A673 (cell line): ENCODE data around the gene CAMK1D. TPM values are rescaled to one million over a fixed set of nuclear protein-coding genes. Genes with fewer than 3 reads are reported as not detected.

Experiments used
- BruUV-seq: library from RNA; stranded (reverse); fragments of 400-500 nt; replicated peaks from 2 replicates; lab custom pipeline; 2021; lab: Mats Ljungman, UMichigan
- CTCF ChIA-PET: fragments of 300-600 bp; sonication (Branson Sonifier 250); formaldehyde crosslinking; loops from one replicate; lab custom pipeline; 2022; ENCODE audit warnings: antibody characterized with exemption; lab: Charles Lee
- POLR2A ChIA-PET: fragments of 300-600 bp; sonication (Branson Sonifier 250); formaldehyde crosslinking; loops from one replicate; lab custom pipeline; 2022; ENCODE audit warnings: antibody characterized with exemption; ENCODE audit not compliant: low non-redundant PET; lab: Charles Lee
- DNase-seq: peaks from one replicate; pipeline ENCODE4 v3.0.0-alpha.2; 2015; ENCODE audit warnings: low spot score
- H3K27ac ChIP-seq: fragments of 200-600 bp; sonication (generic); 2 replicates; pipeline ENCODE4 v1.5.1; 2016; ENCODE audit warnings: mixed run types, low read depth, mild to moderate bottlenecking, mixed read lengths, antibody characterized with exemption, low read length; ENCODE audit not compliant: poor library complexity, severe bottlenecking
- H3K27me3 ChIP-seq: fragments of 200-600 bp; sonication (generic); replicated peaks from 2 replicates; pipeline ENCODE4 v1.6.1; 2017; ENCODE audit warnings: mixed run types, low read depth, mild to moderate bottlenecking, mixed read lengths, antibody characterized with exemption, low read length; ENCODE audit not compliant: insufficient read depth, poor library complexity
- H3K36me3 ChIP-seq: fragments of 200-600 bp; sonication (generic); 2 replicates; pipeline ENCODE4 v1.6.1; 2016; ENCODE audit warnings: mixed run types, mild to moderate bottlenecking, mixed read lengths, antibody characterized with exemption, low read length; ENCODE audit not compliant: insufficient read depth, poor library complexity, severe bottlenecking
- H3K4me1 ChIP-seq: fragments of 200-600 bp; sonication (generic); 2 replicates; pipeline ENCODE4 v1.6.1; 2017; ENCODE audit warnings: mixed run types, mild to moderate bottlenecking, mixed read lengths, antibody characterized with exemption, low read length; ENCODE audit not compliant: insufficient read depth, poor library complexity, severe bottlenecking
- H3K4me3 ChIP-seq: fragments of 200-600 bp; sonication (generic); 2 replicates; pipeline ENCODE4 v1.5.1; 2016; ENCODE audit warnings: low read depth, mixed run types, mild to moderate bottlenecking, mixed read lengths, low read length; ENCODE audit not compliant: poor library complexity, severe bottlenecking
- H3K9me3 ChIP-seq: fragments of 200-600 bp; sonication (generic); 2 replicates; pipeline ENCODE4 v1.6.1; 2016; ENCODE audit warnings: mixed run types, low read depth, mild to moderate bottlenecking, mixed read lengths, antibody characterized with exemption, low read length; ENCODE audit not compliant: poor library complexity, severe bottlenecking
- EZH2 ChIP-seq: fragments of 200-600 bp; sonication (generic); IDR thresholded peaks from 2 replicates; pipeline ENCODE4 v1.6.1; 2017; ENCODE audit warnings: borderline replicate concordance, low read depth, mild to moderate bottlenecking, mixed read lengths, antibody characterized with exemption, low read length; ENCODE audit not compliant: poor library complexity, severe bottlenecking
- intact Hi-C: fragments of 100-400 bp; cut with micrococcal nuclease; formaldehyde crosslinking; loops from one replicate; pipeline ENCODE4 v1.10.0; 2022; ENCODE audit not compliant: unreplicated experiment
- total RNA-seq: library from RNA; stranded (reverse); gene quantifications from 2 replicates; pipeline ENCODE4 v1.2.3, GENCODE V29; 2021
- TF ChIP-seq, protein P1 (sequence below): fragments of 300-800, 200-600 bp; sonication (generic); conservative IDR thresholded peaks from 2 replicates; pipeline ENCODE4 v1.5.1; 2017; ENCODE audit warnings: low read depth, mild to moderate bottlenecking, antibody characterized with exemption, low read length, moderate library complexity, mixed read lengths

Gene CAMK1D
- total RNA-seq, 1 experiment from 2014 or later = 23.7 TPM

DNA sequence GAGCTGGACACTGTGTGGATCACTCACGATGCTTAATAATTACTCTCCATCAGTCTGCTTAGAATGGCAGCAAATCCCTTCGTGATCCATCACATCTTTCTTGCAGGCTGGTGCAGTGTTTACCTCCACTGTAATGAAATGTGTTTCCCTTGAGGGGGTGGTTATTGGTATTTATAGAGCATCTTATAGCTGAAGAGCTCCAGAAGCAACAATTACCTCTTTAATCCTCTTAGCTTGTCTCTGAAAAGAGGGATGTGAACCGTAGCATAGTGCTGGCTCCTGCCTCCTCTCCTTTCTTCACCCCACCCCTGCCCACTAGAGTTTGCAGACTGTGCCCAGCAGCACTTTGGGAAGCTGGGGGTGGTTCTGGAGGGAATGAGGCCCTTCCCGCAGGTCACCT lies 132.6 kb downstream of the CAMK1D start:
- CTCF ChIA-PET = no interaction called here
- intact Hi-C loops = no loop called here
- H3K9me3 ChIP-seq = no peaks in the 10 kb centered on the region
- H3K27ac ChIP-seq = peak overlapping the region; percentile 14
- BruUV-seq = no TSS peak
- POLR2A ChIA-PET = no interaction called here
- H3K4me3 ChIP-seq = no peak overlapping the region
- no peak for TF ChIP-seq EZH2
- TF ChIP-seq, protein P1, sequence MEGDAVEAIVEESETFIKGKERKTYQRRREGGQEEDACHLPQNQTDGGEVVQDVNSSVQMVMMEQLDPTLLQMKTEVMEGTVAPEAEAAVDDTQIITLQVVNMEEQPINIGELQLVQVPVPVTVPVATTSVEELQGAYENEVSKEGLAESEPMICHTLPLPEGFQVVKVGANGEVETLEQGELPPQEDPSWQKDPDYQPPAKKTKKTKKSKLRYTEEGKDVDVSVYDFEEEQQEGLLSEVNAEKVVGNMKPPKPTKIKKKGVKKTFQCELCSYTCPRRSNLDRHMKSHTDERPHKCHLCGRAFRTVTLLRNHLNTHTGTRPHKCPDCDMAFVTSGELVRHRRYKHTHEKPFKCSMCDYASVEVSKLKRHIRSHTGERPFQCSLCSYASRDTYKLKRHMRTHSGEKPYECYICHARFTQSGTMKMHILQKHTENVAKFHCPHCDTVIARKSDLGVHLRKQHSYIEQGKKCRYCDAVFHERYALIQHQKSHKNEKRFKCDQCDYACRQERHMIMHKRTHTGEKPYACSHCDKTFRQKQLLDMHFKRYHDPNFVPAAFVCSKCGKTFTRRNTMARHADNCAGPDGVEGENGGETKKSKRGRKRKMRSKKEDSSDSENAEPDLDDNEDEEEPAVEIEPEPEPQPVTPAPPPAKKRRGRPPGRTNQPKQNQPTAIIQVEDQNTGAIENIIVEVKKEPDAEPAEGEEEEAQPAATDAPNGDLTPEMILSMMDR = no peak
- peak; percentile 75 for DNase-seq
- H3K36me3 ChIP-seq = no peaks in the 10 kb centered on the region
- peaks cover 57% of the 10 kb centered on the region for H3K4me1 ChIP-seq
- H3K27me3 ChIP-seq = no peaks in the 10 kb centered on the region

DNA sequence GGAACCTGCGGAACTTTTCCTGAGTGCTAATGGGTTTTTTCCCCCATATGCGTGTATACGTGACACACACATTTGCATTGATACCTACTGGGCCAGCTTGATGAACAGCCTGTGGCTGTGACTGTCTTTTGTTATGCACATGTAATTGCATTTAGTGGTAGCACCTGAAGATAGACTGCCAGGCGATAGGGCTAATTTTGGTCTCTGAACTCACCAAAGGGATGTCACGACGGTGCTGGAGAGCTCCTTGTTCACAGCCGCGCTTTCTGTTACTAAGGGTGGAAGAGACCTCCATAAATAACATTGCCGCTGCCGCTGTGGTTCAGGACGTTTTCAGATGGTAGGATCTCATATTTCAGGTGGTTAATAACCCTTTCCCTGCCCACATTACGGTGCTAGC lies 133.2 kb downstream of the CAMK1D start:
- ChIA-PET CTCF (no interaction called here), POLR2A (no interaction called here)
- DNase-seq = no peak
- no peaks in the 10 kb centered on the region for H3K36me3 ChIP-seq
- H3K27ac ChIP-seq = peak overlapping the region; percentile 14
- H3K4me1 ChIP-seq = peaks cover 57% of the 10 kb centered on the region
- BruUV-seq = no TSS peak
- no peak for TF ChIP-seq EZH2
- TF ChIP-seq, protein P1 = no peak
- H3K4me3 ChIP-seq = no peak overlapping the region
- intact Hi-C loops = no loop called here
- no peaks in the 10 kb centered on the region for H3K9me3 ChIP-seq
- no peaks in the 10 kb centered on the region for H3K27me3 ChIP-seq

DNA sequence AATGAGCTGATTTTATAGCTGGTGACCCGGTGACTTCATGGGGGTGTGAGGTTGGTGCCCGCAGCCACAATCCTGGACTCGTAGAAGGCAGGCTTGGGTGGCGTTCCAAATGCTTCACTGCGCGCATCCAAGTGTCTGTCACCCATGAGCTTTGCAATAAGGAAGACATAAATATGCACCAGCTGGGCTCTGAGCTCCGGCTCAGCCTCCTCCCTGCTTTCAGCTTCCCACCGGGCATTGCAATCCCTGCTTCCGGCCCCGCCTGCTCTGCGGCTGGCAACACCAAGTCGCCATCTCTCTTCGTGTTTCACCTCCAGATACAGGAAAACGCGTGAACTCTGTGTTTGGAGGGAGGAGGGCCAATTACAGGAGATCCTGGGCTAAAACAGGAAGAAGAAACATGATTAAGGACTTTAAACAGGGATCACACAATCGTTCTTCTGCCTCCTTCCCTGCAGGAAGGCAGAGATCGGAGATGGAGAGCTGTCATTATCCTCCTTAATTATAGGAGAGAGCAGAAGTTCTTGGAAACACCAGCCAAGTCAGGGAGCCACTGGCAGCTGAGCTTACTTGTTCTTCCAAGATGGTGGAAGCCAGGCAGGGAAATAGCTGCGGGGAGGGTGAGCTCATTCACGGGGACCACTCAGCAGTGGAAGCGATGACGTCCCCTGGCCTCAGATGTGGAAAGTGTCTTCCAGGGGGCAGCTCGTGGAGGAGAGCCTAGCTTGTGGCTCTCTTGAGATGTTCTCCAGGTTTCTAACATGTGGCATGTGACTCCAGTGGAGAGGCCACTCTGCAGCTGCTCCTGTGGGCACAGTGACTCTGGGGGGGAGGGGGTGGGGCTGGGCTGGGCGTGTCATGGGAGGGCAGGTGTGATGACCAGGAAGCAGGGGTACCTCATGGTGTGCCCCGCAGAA lies 134.9 kb downstream of the CAMK1D start:
- ChIA-PET POLR2A (no interaction called here), CTCF (no interaction called here)
- DNase-seq = peak; percentile 93
- Histone ChIP-seq H3K36me3 (no peaks in the 10 kb centered on the region), H3K27ac (peak overlapping the region; percentile 82), H3K4me3 (peak overlapping the region; percentile 15), H3K4me1 (peaks cover 51% of the 10 kb centered on the region), H3K27me3 (no peaks in the 10 kb centered on the region), H3K9me3 (no peaks in the 10 kb centered on the region)
- no peak for TF ChIP-seq EZH2
- TF ChIP-seq, protein P1 = no peak
- no TSS peak for BruUV-seq
- intact Hi-C loops = no loop called here
